Keratinocyte (primary cell): Measurements from ENCODE around the gene U2AF1L4. TPM values are rescaled to one million over a fixed set of nuclear protein-coding genes. Genes with fewer than 3 reads are reported as not detected.
"Not testable (repeated sequence)": the region's sequence is repeated elsewhere in the genome, so short reads cannot be mapped to it uniquely, and the experiment has no call there.

Experiments used
- DNase-seq: peaks from one replicate; pipeline ENCODE4 v3.0.0-alpha.2; 2011; ENCODE audit warnings: low read depth, missing footprints, low spot score
- FAIRE-seq: peaks from 2 replicates; lab custom pipeline; 2011; peaks lifted over from hg19 to GRCh38; lab: Jason Lieb, UNC
- H2AFZ ChIP-seq: 2 replicates; pipeline ENCODE4 v1.6.0; 2012; ENCODE audit warnings: low read length, control low read depth, inconsistent platforms; ENCODE audit not compliant: control insufficient read depth
- H3K27ac ChIP-seq: 2 replicates; pipeline ENCODE4 v1.5.1; 2011; ENCODE audit warnings: low read length; ENCODE audit not compliant: control insufficient read depth, insufficient read depth
- H3K27me3 ChIP-seq: 3 replicates; pipeline ENCODE4 v1.6.0; 2011; ENCODE audit warnings: low read length; ENCODE audit not compliant: control insufficient read depth, insufficient read depth; ENCODE audit errors: extremely low read depth
- H3K36me3 ChIP-seq, 2 experiments: 2 replicates in 1 of 2; 3 replicates in 1 of 2; pipeline ENCODE4 v1.5.1; 2011; ENCODE audit warnings: low read length in 2 of 2, mild to moderate bottlenecking in 1 of 2; ENCODE audit not compliant: control insufficient read depth in 2 of 2, insufficient read depth in 2 of 2; ENCODE audit errors: extremely low read depth in 1 of 2
- H3K4me1 ChIP-seq: 3 replicates; pipeline ENCODE4 v1.5.1; 2011; ENCODE audit warnings: low read length; ENCODE audit not compliant: control insufficient read depth, insufficient read depth; ENCODE audit errors: extremely low read depth
- H3K4me2 ChIP-seq: 3 replicates; pipeline ENCODE4 v1.6.0; 2011; ENCODE audit warnings: low read depth, low read length; ENCODE audit not compliant: control insufficient read depth, insufficient read depth; ENCODE audit errors: extremely low read depth
- H3K4me3 ChIP-seq, 3 experiments: fragments of 200-600 bp in 1 of 3; sonication (generic) in 1 of 3; 2 replicates in 2 of 3; 3 replicates in 1 of 3; pipeline ENCODE4 v1.5.1; 2011 to 2016; ENCODE audit warnings: low read length in 3 of 3, mild to moderate bottlenecking in 3 of 3, control low read depth in 2 of 3, inconsistent platforms in 1 of 3, low read depth in 1 of 3, mixed read lengths in 1 of 3, mixed run types in 1 of 3, moderate library complexity in 1 of 3; ENCODE audit not compliant: control insufficient read depth in 2 of 3, insufficient read depth in 2 of 3; ENCODE audit errors: extremely low read depth in 1 of 3
- H3K79me2 ChIP-seq: 2 replicates; pipeline ENCODE4 v1.6.0; 2012; ENCODE audit warnings: low read length; ENCODE audit not compliant: control insufficient read depth, insufficient read depth
- H3K9ac ChIP-seq: 3 replicates; pipeline ENCODE4 v1.6.0; 2011; ENCODE audit warnings: low read length; ENCODE audit not compliant: control insufficient read depth, insufficient read depth; ENCODE audit errors: extremely low read depth
- H3K9me1 ChIP-seq: 3 replicates; pipeline ENCODE4 v1.6.0; 2011; ENCODE audit warnings: low read length; ENCODE audit not compliant: control insufficient read depth, insufficient read depth; ENCODE audit errors: extremely low read depth
- H3K9me3 ChIP-seq: 2 replicates; pipeline ENCODE4 v1.5.1; 2012; ENCODE audit warnings: low read depth, low read length; ENCODE audit not compliant: control insufficient read depth
- H4K20me1 ChIP-seq: 3 replicates; pipeline ENCODE4 v1.6.0; 2011; ENCODE audit warnings: low read length; ENCODE audit not compliant: control insufficient read depth, insufficient read depth; ENCODE audit errors: extremely low read depth
- CTCF ChIP-seq, 3 experiments: IDR thresholded peaks in 1 of 3; conservative IDR thresholded peaks in 1 of 3; optimal IDR thresholded peaks in 1 of 3; 2 replicates in 2 of 3; 3 replicates in 1 of 3; pipeline versions ENCODE3 to v1.5.1; 2011; ENCODE audit warnings: low read length in 3 of 3, mild to moderate bottlenecking in 3 of 3, moderate library complexity in 2 of 3, control low read depth in 1 of 3, inconsistent platforms in 1 of 3; ENCODE audit not compliant: insufficient read depth in 2 of 3; ENCODE audit errors: extremely low read depth in 1 of 3
- EZH2 ChIP-seq: IDR thresholded peaks from one replicate; pipeline ENCODE4 v1.6.1; 2012; ENCODE audit warnings: inconsistent platforms, mild to moderate bottlenecking, low read length, moderate library complexity
- dilution Hi-C: fragments of 300-500 bp; cut with MboI; formaldehyde crosslinking; loops from one replicate; pipeline ENCODE4 v1.7.0; 2020; ENCODE audit warnings: low sequenced_read_pairs; ENCODE audit not compliant: extremely low pct_ligation_motif_present
- polyA plus RNA-seq, 5 experiments: library from polyadenylated mRNA; depleted of rRNA in 3 of 5; stranded (reverse) in 3 of 5; stranded (forward) in 1 of 5; unstranded in 1 of 5; fragments of >200 nt; gene quantifications; 1 replicate in 1 of 5; 2 replicates in 3 of 5; 3 replicates in 1 of 5; pipeline versions ENCODE4 v1.2.1 to v1.2.3, GENCODE V29; 2011 to 2012; ENCODE audit warnings: missing spikeins in 2 of 5, low read depth in 1 of 5, low replicate concordance in 1 of 5

The U2AF1L4 gene
- polyA plus RNA-seq, 1 donor (not counting 4 experiments of a cell fraction or from before 2014, with no cell fraction given): 8.9 TPM

- H2AFZ ChIP-seq: no peak overlapping the region
- no peak overlapping the region for H3K4me2 ChIP-seq
- TF ChIP-seq EZH2: no peak
- TF ChIP-seq CTCF (optimal IDR thresholded peaks at IDR 0.05 in 1 of 3, IDR thresholded peaks at IDR 0.05 in 1 of 3, conservative IDR thresholded peaks at IDR 0.05 in 1 of 3; ENCODE audit: extremely low read depth in 1 of 3, insufficient read depth in 2 of 3, low read length in 3 of 3): no peak
- H3K27me3 ChIP-seq: no peaks in the 10 kb centered on the region
- H3K9ac ChIP-seq: no peak overlapping the region
- no peaks in the 10 kb centered on the region for H3K79me2 ChIP-seq
- DNase-seq: no peak
- H3K4me3 ChIP-seq: no peak overlapping the region
- no peak for FAIRE-seq
- no peaks in the 10 kb centered on the region for H3K9me1 ChIP-seq
- H3K36me3 ChIP-seq: peaks cover 0 to 5% of the 10 kb centered on the region in 2 experiments
- no peak overlapping the region for H3K27ac ChIP-seq
- peaks cover 4% of the 10 kb centered on the region for H3K4me1 ChIP-seq
- no peaks in the 10 kb centered on the region for H4K20me1 ChIP-seq
- dilution Hi-C loops: no loop called here
- no peaks in the 10 kb centered on the region for H3K9me3 ChIP-seq
These were observed 28.0 kb upstream of the U2AF1L4 start for GRCh38 chr19:35773020-35773806.

DNA sequence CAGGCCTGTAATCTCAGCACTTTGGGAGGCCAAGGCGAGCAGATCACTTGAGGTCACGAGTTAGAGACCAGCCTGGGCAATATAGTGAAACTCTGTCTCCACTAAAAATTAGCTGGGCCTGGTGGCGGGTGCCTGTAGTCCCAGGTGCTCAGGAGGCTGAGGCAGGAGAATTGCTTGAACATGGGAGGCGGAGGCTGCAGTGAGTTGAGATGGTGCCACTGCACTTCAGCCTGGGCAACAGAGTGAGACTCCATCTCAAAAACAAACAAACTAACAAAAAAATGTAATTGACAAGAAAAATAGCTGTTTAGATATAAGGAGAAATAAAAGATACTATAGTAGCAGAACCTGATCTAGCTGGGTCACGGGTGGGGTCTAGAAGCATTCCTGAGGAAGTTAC, 27.1 kb upstream of the U2AF1L4 start:
- H3K9me3 ChIP-seq, H3K27me3 ChIP-seq, H3K9me1 ChIP-seq, H4K20me1 ChIP-seq, DNase-seq, H3K4me2 ChIP-seq, FAIRE-seq, H3K4me3 ChIP-seq, H2AFZ ChIP-seq, H3K79me2 ChIP-seq, H3K27ac ChIP-seq, dilution Hi-C loops, H3K36me3 ChIP-seq, H3K4me1 ChIP-seq, H3K9ac ChIP-seq: not testable (repeated sequence)

- Histone ChIP-seq H4K20me1 (no peaks in the 10 kb centered on the region), H3K36me3 (peaks cover 7 to 13% of the 10 kb centered on the region in 2 experiments), H3K9me3 (no peaks in the 10 kb centered on the region), H3K27ac (no peak overlapping the region), H3K4me1 (no peaks in the 10 kb centered on the region), H3K4me3 (no peak overlapping the region), H3K9ac (no peak overlapping the region), H3K79me2 (no peaks in the 10 kb centered on the region), H2AFZ (no peak overlapping the region), H3K4me2 (no peak overlapping the region), H3K27me3 (no peaks in the 10 kb centered on the region), H3K9me1 (no peaks in the 10 kb centered on the region)
- no peak for DNase-seq
- dilution Hi-C loops: no loop called here
- TF ChIP-seq EZH2: no peak
- no peak for TF ChIP-seq CTCF (optimal IDR thresholded peaks at IDR 0.05 in 1 of 3, IDR thresholded peaks at IDR 0.05 in 1 of 3, conservative IDR thresholded peaks at IDR 0.05 in 1 of 3; ENCODE audit: extremely low read depth in 1 of 3, insufficient read depth in 2 of 3, low read length in 3 of 3)
- FAIRE-seq: no peak
These were observed 22.8 kb upstream of the U2AF1L4 start for GRCh38 chr19:35768082-35768421.
